OCI-LY3 (cell line): ENCODE data around the gene DHX9.
"Not testable (repeated sequence)": the region's sequence is repeated elsewhere in the genome, so short reads cannot be mapped to it uniquely, and the experiment has no call there.

Source experiments
- H2AFZ ChIP-seq: fragments of 200-600, 300-600 bp; shearing (Covaris generic); 2 replicates; pipeline ENCODE4 v1.6.0; 2014; ENCODE audit warnings: antibody characterized with exemption, low read depth, low read length
- H3K27ac ChIP-seq: fragments of 200-600, 300-600 bp; sonication (generic); 2 replicates; pipeline ENCODE4 v1.5.1; 2014; ENCODE audit warnings: mild to moderate bottlenecking, low read length, moderate library complexity, mixed read lengths
- H3K27me3 ChIP-seq: fragments of 200-600, 300-600 bp; sonication (generic); 2 replicates; pipeline ENCODE4 v1.6.1; 2014; ENCODE audit warnings: low read depth, low read length, mixed read lengths
- H3K36me3 ChIP-seq: fragments of 200-600, 300-600 bp; sonication (generic); replicated peaks from 2 replicates; pipeline ENCODE3; 2014; ENCODE audit warnings: low read depth, low read length, mixed read lengths
- H3K4me1 ChIP-seq: fragments of 300-600, 200-600 bp; sonication (generic); 2 replicates; pipeline ENCODE4 v1.6.1; 2014; ENCODE audit warnings: low read length, mixed read lengths
- H3K4me2 ChIP-seq: fragments of 200-600, 300-600 bp; sonication (generic); 2 replicates; pipeline ENCODE4 v1.6.1; 2014; ENCODE audit warnings: low read length, mixed read lengths
- H3K4me3 ChIP-seq: fragments of 300-600, 200-600 bp; sonication (generic); 2 replicates; pipeline ENCODE4 v1.5.1; 2014; ENCODE audit warnings: antibody characterized with exemption, mild to moderate bottlenecking, low read length, moderate library complexity
- H3K79me2 ChIP-seq: fragments of 300-600, 200-600 bp; shearing (Covaris generic); 2 replicates; pipeline ENCODE4 v1.6.1; 2014; ENCODE audit warnings: mild to moderate bottlenecking, low read length, mixed read lengths
- H3K9ac ChIP-seq: fragments of 300-600, 200-600 bp; shearing (Covaris generic); 2 replicates; pipeline ENCODE4 v1.6.0; 2014; ENCODE audit warnings: mild to moderate bottlenecking, low read length, moderate library complexity
- H3K9me3 ChIP-seq: fragments of 200-600, 300-600 bp; shearing (Covaris generic); 2 replicates; pipeline ENCODE4 v1.6.1; 2014; ENCODE audit warnings: low read length, mixed read lengths; ENCODE audit not compliant: insufficient read depth
- H4K20me1 ChIP-seq: fragments of 200-600, 300-600 bp; sonication (generic); 2 replicates; pipeline ENCODE4 v1.6.1; 2016; ENCODE audit warnings: low read length, mixed read lengths; ENCODE audit not compliant: insufficient read depth
- EZH2phosphoT487 ChIP-seq: fragments of 200-600 bp; shearing (Covaris generic); IDR thresholded peaks from 2 replicates; pipeline ENCODE4 v1.6.1; 2018; ENCODE audit warnings: antibody characterized with exemption, mixed run types, low read depth
- TF ChIP-seq, protein P1 (sequence below): fragments of 200-600, 300-600 bp; sonication (generic); IDR thresholded peaks from 2 replicates; pipeline ENCODE4 v1.5.1; 2014; ENCODE audit warnings: antibody characterized with exemption, low read length, low read depth

DHX9 gene

DNA sequence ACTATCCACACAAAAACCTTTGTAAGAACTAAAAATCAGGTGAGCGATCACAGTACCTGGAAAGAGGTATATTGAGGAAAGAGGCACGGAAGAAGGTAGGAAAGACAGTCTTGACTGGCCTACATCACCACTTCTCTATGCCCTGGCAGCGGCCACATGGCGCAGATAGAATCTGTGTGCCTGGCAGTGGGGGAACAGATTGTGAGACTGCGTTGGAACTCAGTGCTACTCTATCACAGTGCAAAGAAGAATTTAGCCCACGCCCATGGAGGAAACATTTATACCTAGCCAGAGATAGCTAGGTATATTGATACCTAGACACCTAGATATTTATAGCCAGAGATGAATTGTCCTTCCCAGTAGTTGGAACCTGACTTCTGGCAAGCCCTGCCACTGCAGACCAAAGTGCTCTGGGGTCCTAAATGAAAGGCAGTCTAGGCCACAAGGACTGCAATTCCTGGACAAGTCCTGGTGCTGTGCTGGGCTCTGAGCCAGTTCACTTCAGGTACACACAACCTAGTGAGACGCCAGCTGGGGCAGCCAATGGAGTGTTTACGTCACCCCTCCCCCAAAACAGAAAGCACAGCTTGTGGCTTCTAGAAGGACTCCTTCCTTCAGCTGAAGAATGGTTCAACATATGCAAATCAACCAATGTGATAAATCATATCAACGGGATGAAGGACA, 51.9 kb downstream of the DHX9 start:
- Histone ChIP-seq H3K27ac (no peak overlapping the region), H3K4me2 (no peak overlapping the region), H3K36me3 (peaks cover 45% of the 10 kb centered on the region), H2AFZ (no peak overlapping the region), H3K9me3 (no peaks in the 10 kb centered on the region), H4K20me1 (peaks cover 27% of the 10 kb centered on the region), H3K27me3 (no peaks in the 10 kb centered on the region), H3K79me2 (no peaks in the 10 kb centered on the region), H3K4me1 (no peaks in the 10 kb centered on the region), H3K4me3 (no peak overlapping the region), H3K9ac (no peak overlapping the region)
- TF ChIP-seq, protein P1, sequence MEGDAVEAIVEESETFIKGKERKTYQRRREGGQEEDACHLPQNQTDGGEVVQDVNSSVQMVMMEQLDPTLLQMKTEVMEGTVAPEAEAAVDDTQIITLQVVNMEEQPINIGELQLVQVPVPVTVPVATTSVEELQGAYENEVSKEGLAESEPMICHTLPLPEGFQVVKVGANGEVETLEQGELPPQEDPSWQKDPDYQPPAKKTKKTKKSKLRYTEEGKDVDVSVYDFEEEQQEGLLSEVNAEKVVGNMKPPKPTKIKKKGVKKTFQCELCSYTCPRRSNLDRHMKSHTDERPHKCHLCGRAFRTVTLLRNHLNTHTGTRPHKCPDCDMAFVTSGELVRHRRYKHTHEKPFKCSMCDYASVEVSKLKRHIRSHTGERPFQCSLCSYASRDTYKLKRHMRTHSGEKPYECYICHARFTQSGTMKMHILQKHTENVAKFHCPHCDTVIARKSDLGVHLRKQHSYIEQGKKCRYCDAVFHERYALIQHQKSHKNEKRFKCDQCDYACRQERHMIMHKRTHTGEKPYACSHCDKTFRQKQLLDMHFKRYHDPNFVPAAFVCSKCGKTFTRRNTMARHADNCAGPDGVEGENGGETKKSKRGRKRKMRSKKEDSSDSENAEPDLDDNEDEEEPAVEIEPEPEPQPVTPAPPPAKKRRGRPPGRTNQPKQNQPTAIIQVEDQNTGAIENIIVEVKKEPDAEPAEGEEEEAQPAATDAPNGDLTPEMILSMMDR = no peak
- no peak for TF ChIP-seq EZH2phosphoT487

DNA sequence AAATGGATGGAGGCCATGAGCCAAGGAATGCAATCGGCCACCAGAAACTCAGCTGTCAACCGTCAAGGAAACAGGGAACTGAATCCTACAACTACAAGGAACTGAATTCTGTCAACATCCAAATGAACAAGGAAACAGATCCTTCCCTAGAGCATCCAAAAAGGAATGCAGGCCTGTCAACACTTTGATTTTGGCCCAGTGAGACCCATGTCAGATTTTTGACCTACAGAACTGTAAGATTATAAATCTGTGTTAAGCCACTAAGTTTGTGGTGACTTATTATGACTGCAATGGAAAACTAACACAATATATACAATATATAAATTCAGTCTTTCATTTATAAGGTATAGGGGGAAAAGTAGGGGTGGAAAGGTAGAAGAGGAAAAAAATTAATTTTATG, 58.5 kb downstream of the DHX9 start:
- H3K4me2 ChIP-seq = no peak overlapping the region
- no peak overlapping the region for H3K9ac ChIP-seq
- H3K4me1 ChIP-seq = no peaks in the 10 kb centered on the region
- H3K79me2 ChIP-seq = no peaks in the 10 kb centered on the region
- no peaks in the 10 kb centered on the region for H4K20me1 ChIP-seq
- H3K27ac ChIP-seq = no peak overlapping the region
- no peak overlapping the region for H3K4me3 ChIP-seq
- H3K27me3 ChIP-seq = no peaks in the 10 kb centered on the region
- no peak overlapping the region for H2AFZ ChIP-seq
- no peaks in the 10 kb centered on the region for H3K36me3 ChIP-seq
- H3K9me3 ChIP-seq = no peaks in the 10 kb centered on the region
- TF ChIP-seq, protein P1 = no peak
- no peak for TF ChIP-seq EZH2phosphoT487

DNA sequence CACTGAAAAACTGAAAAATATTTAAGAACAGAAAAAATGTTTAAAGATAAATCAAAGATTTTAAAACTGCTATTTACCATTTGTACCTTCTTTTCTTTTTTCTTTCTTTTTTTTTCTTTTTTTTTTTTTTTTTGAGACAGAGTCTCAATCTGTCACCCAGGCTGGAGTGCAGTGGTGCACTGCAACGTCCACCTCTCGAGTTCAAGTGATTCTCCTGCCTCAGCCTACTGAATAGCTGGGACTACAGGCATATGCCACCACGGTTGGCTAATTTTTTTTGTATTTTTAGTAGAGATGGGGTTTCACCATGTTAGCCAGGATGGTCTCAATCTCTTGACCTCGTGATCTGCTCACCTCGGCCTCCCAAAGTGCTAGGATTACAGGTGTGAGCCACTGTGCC, 62.8 kb downstream of the DHX9 start:
- not testable (repeated sequence) for H3K27ac ChIP-seq, H3K9ac ChIP-seq, H4K20me1 ChIP-seq, H3K79me2 ChIP-seq, H3K4me2 ChIP-seq, H3K36me3 ChIP-seq, H3K27me3 ChIP-seq, H3K4me3 ChIP-seq, H3K4me1 ChIP-seq, H2AFZ ChIP-seq, H3K9me3 ChIP-seq

DNA sequence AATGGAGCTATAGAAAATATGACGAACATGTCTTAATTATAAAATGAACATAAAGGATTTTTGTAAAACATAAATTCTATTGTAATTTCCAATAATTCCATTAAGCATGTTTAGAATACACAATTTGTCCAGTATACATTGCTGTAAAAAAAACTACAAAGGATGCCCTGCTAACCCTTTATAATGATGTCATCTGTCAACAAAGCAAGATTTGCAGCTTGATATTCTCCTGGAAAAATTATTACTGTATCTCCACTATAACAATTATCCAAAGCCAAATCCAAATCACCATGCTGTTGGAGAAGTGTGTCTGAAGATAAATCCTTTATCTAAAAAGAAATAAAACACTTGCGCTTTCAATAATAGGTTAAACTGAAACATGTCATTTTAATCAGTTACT, 66.2 kb downstream of the DHX9 start:
- H4K20me1 ChIP-seq = no peaks in the 10 kb centered on the region
- H3K4me1 ChIP-seq = no peaks in the 10 kb centered on the region
- no peaks in the 10 kb centered on the region for H3K36me3 ChIP-seq
- no peak for TF ChIP-seq EZH2phosphoT487
- TF ChIP-seq, protein P1 = no peak
- no peak overlapping the region for H2AFZ ChIP-seq
- no peaks in the 10 kb centered on the region for H3K27me3 ChIP-seq
- H3K9ac ChIP-seq = no peak overlapping the region
- H3K9me3 ChIP-seq = no peaks in the 10 kb centered on the region
- no peak overlapping the region for H3K4me2 ChIP-seq
- no peaks in the 10 kb centered on the region for H3K79me2 ChIP-seq
- H3K4me3 ChIP-seq = no peak overlapping the region
- H3K27ac ChIP-seq = no peak overlapping the region
